LNCaP clone FGC (cell line): ENCODE results near the gene NUP133.
"Not testable (repeated sequence)": the region's sequence is repeated elsewhere in the genome, so short reads cannot be mapped to it uniquely, and the experiment has no call there.

ENCODE experiments used
- DNase-seq: peaks from one replicate; pipeline ENCODE4 v3.0.0-alpha.2; 2011; ENCODE audit warnings: low read depth
- H3K4me3 ChIP-seq: 2 replicates; pipeline ENCODE4 v1.5.1; 2011; ENCODE audit warnings: mild to moderate bottlenecking, low read depth, low read length, control low read depth
- CTCF ChIP-seq: IDR thresholded peaks from 2 replicates; pipeline ENCODE4 v1.5.1; 2012; ENCODE audit warnings: mild to moderate bottlenecking; ENCODE audit not compliant: control insufficient read depth, insufficient read depth; ENCODE audit errors: extremely low read depth

NUP133 gene

DNA sequence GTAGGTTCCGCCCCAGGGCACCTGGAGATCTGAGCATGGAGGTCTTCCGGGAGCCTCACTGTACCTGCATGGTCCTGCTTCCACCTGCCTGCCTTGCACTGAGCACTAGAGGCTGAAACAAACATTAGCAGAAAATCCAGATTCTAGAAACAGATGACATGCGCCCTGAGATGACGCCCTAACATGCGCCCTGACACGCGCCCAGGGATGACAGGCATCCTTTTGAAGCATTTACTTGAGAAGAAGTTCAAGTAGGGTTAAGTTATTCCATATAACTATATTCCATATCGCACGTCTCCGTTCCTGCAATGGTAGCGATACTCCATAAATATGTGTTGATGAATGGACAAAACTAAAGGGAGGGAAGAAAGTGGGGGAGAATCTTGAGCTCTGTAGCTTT is 87.9 kb downstream of the NUP133 start:
- TF ChIP-seq CTCF = no peak
- no peak for DNase-seq
- H3K4me3 ChIP-seq = no peak overlapping the region

- H3K4me3 ChIP-seq, DNase-seq: not testable (repeated sequence)
Observed at GRCh38 chr1:229418586-229418985, 89.6 kb downstream of the NUP133 start.

- H3K4me3 ChIP-seq, DNase-seq: not testable (repeated sequence)
Observed at GRCh38 chr1:229412810-229413209, 95.3 kb downstream of the NUP133 start.

DNA sequence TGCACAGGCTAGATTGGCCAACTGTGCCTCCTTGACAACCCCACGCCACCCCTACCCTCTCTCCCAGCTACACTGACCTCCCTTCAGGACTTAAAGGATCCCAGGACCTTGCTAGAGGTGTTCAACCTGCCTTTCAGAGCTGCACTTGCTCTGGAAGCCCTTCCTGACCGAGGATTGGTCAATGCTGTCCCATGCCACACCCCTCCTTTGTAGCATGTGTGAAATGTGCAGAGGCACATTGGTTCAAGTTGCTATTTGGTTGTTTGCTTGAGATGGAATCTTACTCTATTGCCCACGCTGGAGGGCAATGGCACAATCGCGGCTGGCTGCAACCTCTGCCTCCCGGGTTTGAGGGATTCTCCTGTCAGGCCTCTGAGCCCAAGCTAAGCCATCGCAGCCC is 96.1 kb downstream of the NUP133 start:
- no peak overlapping the region for H3K4me3 ChIP-seq
- TF ChIP-seq CTCF = no peak
- no peak for DNase-seq

GRCh38 chr1:229411434-229412055 is 96.6 kb downstream of the NUP133 start:
- H3K4me3 ChIP-seq = no peak overlapping the region
- no peak for TF ChIP-seq CTCF
- DNase-seq = no peak

- H3K4me3 ChIP-seq = no peak overlapping the region
- no peak for TF ChIP-seq CTCF
- DNase-seq = no peak
Observed at GRCh38 chr1:229410692-229411433, 97.3 kb downstream of the NUP133 start.

- DNase-seq = no peak
- H3K4me3 ChIP-seq = no peak overlapping the region
- no peak for TF ChIP-seq CTCF
Observed at GRCh38 chr1:229410370-229410691, 97.8 kb downstream of the NUP133 start.
